ENCODE results near the gene TMEM72. TPM values are rescaled to one million over a fixed set of nuclear protein-coding genes. Genes with fewer than 3 reads are reported as not detected.

The TMEM72 gene
- total and polyA plus RNA-seq, 4 donors: 0.02 to 0.33 TPM; not detected in 2

GRCh38 chr10:44864637-44865288 is 46.4 kb upstream of the TMEM72 start:
- no peaks in the 10 kb centered on the region for H3K9me3 ChIP-seq (ENCODE audit: control insufficient read depth in 4 of 4, low read length in 3 of 4)
- under 1% methylated on average over 42 of the region's 42 CpGs for WGBS
- H3K4me1 ChIP-seq (ENCODE audit: control insufficient read depth in 4 of 4, insufficient read depth in 4 of 4, low read length in 3 of 4): peaks cover 4 to 15% (median 9%) of the 10 kb centered on the region in 4 donors
- H3K4me3 ChIP-seq (ENCODE audit: low read depth in 1 of 3, low read length in 3 of 3): peak overlapping the region; percentile 23 to 67 (median 30)
- peak overlapping the region in 1 of 2 donors; percentile 31 for H3K27ac ChIP-seq (ENCODE audit: low read depth in 1 of 2, low read length in 2 of 2)
- H3K27me3 ChIP-seq (ENCODE audit: control insufficient read depth in 4 of 4, insufficient read depth in 4 of 4, low read length in 3 of 4): no peaks in the 10 kb centered on the region
- H3K9ac ChIP-seq (ENCODE audit: low read depth in 1 of 2, low read length in 2 of 2): peak overlapping the region in 1 of 2 donors; percentile 33
- H3K36me3 ChIP-seq (ENCODE audit: control insufficient read depth in 4 of 4, insufficient read depth in 3 of 4, low read depth in 1 of 4, low read length in 3 of 4): no peaks in the 10 kb centered on the region
- peak; percentile 90 for DNase-seq (ENCODE audit: low spot score)
- TF ChIP-seq HNF4A (conservative IDR thresholded peaks at IDR 0.05) (peak in 1 of 2 donors; percentile 5), EGR1 (IDR thresholded peaks at IDR 0.05; ENCODE audit: low read depth in 2 of 2) (no peak), ATF3 (IDR thresholded peaks at IDR 0.05) (no peak), FOXA1 (IDR thresholded peaks at IDR 0.05) (peak; percentile 19), NR2F2 (IDR thresholded peaks at IDR 0.05) (peak; percentile 15), YY1 (IDR thresholded peaks at IDR 0.05) (peak; percentile 22), HNF4G (IDR thresholded peaks at IDR 0.05) (peak; percentile 17), SP1 (IDR thresholded peaks at IDR 0.05) (peak; percentile 7), CTCF (IDR thresholded peaks at IDR 0.05; ENCODE audit: low read depth, low read length, missing input control) (peak; percentile 97), FOXA2 (IDR thresholded peaks at IDR 0.05) (no peak), RXRA (IDR thresholded peaks at IDR 0.05) (no peak), RAD21 (IDR thresholded peaks at IDR 0.05) (peak; percentile 90 to 93), MAX (IDR thresholded peaks at IDR 0.05) (peak; percentile 41)

GRCh38 chr10:44865289-44865671 is 45.9 kb upstream of the TMEM72 start:
- H3K36me3 ChIP-seq (ENCODE audit: control insufficient read depth in 4 of 4, insufficient read depth in 3 of 4, low read depth in 1 of 4, low read length in 3 of 4): no peaks in the 10 kb centered on the region

More at GRCh38 chr10:44865289-44865671, 45.9 kb upstream of the TMEM72 start:
- Histone ChIP-seq H3K4me3 (ENCODE audit: low read depth in 1 of 3, low read length in 3 of 3) (no peak overlapping the region), H3K27ac (ENCODE audit: low read depth in 1 of 2, low read length in 2 of 2) (no peak overlapping the region), H3K9ac (ENCODE audit: low read depth in 1 of 2, low read length in 2 of 2) (no peak overlapping the region), H3K27me3 (ENCODE audit: control insufficient read depth in 4 of 4, insufficient read depth in 4 of 4, low read length in 3 of 4) (no peaks in the 10 kb centered on the region), H3K9me3 (ENCODE audit: control insufficient read depth in 4 of 4, low read length in 3 of 4) (no peaks in the 10 kb centered on the region), H3K4me1 (ENCODE audit: control insufficient read depth in 4 of 4, insufficient read depth in 4 of 4, low read length in 3 of 4) (peaks cover 4 to 15% (median 9%) of the 10 kb centered on the region in 4 donors)
- no peak for DNase-seq (ENCODE audit: low spot score)
- WGBS: 46% methylated on average over 16 of the region's 16 CpGs
- TF ChIP-seq HNF4G (IDR thresholded peaks at IDR 0.05) (no peak), MAX (IDR thresholded peaks at IDR 0.05) (no peak), ATF3 (IDR thresholded peaks at IDR 0.05) (no peak), NR2F2 (IDR thresholded peaks at IDR 0.05) (no peak), ZBTB33 (IDR thresholded peaks at IDR 0.05) (no peak), REST (IDR thresholded peaks at IDR 0.05) (no peak), HNF4A (conservative IDR thresholded peaks at IDR 0.05) (no peak), CTCF (IDR thresholded peaks at IDR 0.05; ENCODE audit: low read depth, low read length, missing input control) (no peak), EGR1 (IDR thresholded peaks at IDR 0.05; ENCODE audit: low read depth in 2 of 2) (no peak), YY1 (IDR thresholded peaks at IDR 0.05) (no peak), JUND (IDR thresholded peaks at IDR 0.05) (no peak), FOXA2 (IDR thresholded peaks at IDR 0.05) (no peak), TAF1 (conservative IDR thresholded peaks at IDR 0.05) (no peak), RAD21 (IDR thresholded peaks at IDR 0.05) (no peak), FOXA1 (IDR thresholded peaks at IDR 0.05) (no peak), RXRA (IDR thresholded peaks at IDR 0.05) (no peak)
